SK-N-SH (cell line): ENCODE results near the gene SPINK6. TPM values are rescaled to one million over a fixed set of nuclear protein-coding genes. Genes with fewer than 3 reads are reported as not detected.

Source experiments
- CTCF ChIA-PET: fragments of 300-600, 350-600 bp; formaldehyde crosslinking; extraction: SDS; loops from one replicate; lab custom pipeline; 2021; lab: Yijun Ruan, JAX
- POLR2A ChIA-PET: fragments of 350-600 bp; sonication (Branson Sonifier 250); formaldehyde crosslinking; extraction: SDS; loops from one replicate; lab custom pipeline; 2020; ENCODE audit warnings: antibody characterized with exemption, inconsistent platforms; lab: Yijun Ruan, JAX
- DNase-seq: peaks from one replicate; pipeline ENCODE4 v3.0.0; 2012
- H2AFZ ChIP-seq: fragments of 200-600 bp; sonication (generic); 2 replicates; pipeline ENCODE4 v1.8.1; 2016; ENCODE audit warnings: antibody characterized with exemption, mild to moderate bottlenecking, low read depth
- H3F3A ChIP-seq: fragments of 200-600 bp; sonication (generic); replicated peaks from 2 replicates; pipeline ENCODE3; 2016; ENCODE audit warnings: antibody characterized with exemption, mild to moderate bottlenecking; ENCODE audit not compliant: insufficient read depth
- H3K27ac ChIP-seq, 2 experiments: fragments of 200-500 bp in 1 of 2; fragments of 200-600 bp in 1 of 2; sonication (Bioruptor generic) in 1 of 2; sonication (generic), shearing (Covaris generic) in 1 of 2; 2 replicates each; pipeline versions ENCODE4 v1.5.1 to v1.6.1; 2014 to 2016; ENCODE audit warnings: low read depth in 2 of 2, inconsistent platforms in 1 of 2, low read length in 1 of 2, mild to moderate bottlenecking in 1 of 2, mixed read lengths in 1 of 2
- H3K27me3 ChIP-seq: fragments of 200-600 bp; sonication (generic), shearing (Covaris generic); 2 replicates; pipeline ENCODE4 v1.6.1; 2016; ENCODE audit warnings: mixed run types; ENCODE audit not compliant: insufficient read depth
- H3K36me3 ChIP-seq, 2 experiments: fragments of 200-500 bp in 1 of 2; fragments of 200-600 bp in 1 of 2; sonication (Bioruptor generic) in 1 of 2; sonication (generic) in 1 of 2; replicated peaks in 1 of 2; 2 replicates each; pipeline versions ENCODE3 to v1.5.1; 2014 to 2016; ENCODE audit warnings: low read length in 1 of 2, mild to moderate bottlenecking in 1 of 2; ENCODE audit not compliant: insufficient read depth in 2 of 2, control insufficient read depth in 1 of 2
- H3K4me1 ChIP-seq, 2 experiments: fragments of 200-500 bp in 1 of 2; fragments of 200-600 bp in 1 of 2; sonication (Bioruptor generic) in 1 of 2; sonication (generic), shearing (Covaris generic) in 1 of 2; 2 replicates each; pipeline versions ENCODE4 v1.5.1 to v1.6.1; 2014 to 2016; ENCODE audit warnings: low read depth in 1 of 2, low read length in 1 of 2, mixed run types in 1 of 2; ENCODE audit not compliant: insufficient read depth in 2 of 2, control insufficient read depth in 1 of 2
- H3K4me2 ChIP-seq: fragments of 200-600 bp; sonication (generic), shearing (Covaris generic); 2 replicates; pipeline ENCODE4 v1.6.1; 2017; ENCODE audit warnings: mixed run types
- H3K4me3 ChIP-seq, 2 experiments: fragments of 200-500 bp in 1 of 2; fragments of 200-600 bp in 1 of 2; sonication (Bioruptor generic) in 1 of 2; sonication (generic), shearing (Covaris generic) in 1 of 2; 2 replicates each; pipeline versions ENCODE4 v1.5.1 to v1.8.1; 2014 to 2016; ENCODE audit warnings: low read depth in 2 of 2, inconsistent platforms in 1 of 2, low read length in 1 of 2, mild to moderate bottlenecking in 1 of 2, mixed read lengths in 1 of 2, moderate library complexity in 1 of 2
- H3K79me2 ChIP-seq: fragments of 200-600 bp; sonication (generic); 2 replicates; pipeline ENCODE4 v1.8.1; 2017; ENCODE audit warnings: mild to moderate bottlenecking; ENCODE audit not compliant: insufficient read depth
- H3K9ac ChIP-seq: fragments of 200-600 bp; sonication (generic); 2 replicates; pipeline ENCODE4 v1.6.1; 2017; ENCODE audit warnings: mixed run types
- H3K9me2 ChIP-seq: fragments of 200-600 bp; sonication (generic); 2 replicates; pipeline ENCODE4 v1.6.1; 2017; ENCODE audit warnings: mixed run types
- H3K9me3 ChIP-seq: fragments of 200-600 bp; sonication (generic); 2 replicates; pipeline ENCODE4 v1.6.1; 2017; ENCODE audit warnings: mixed run types, mild to moderate bottlenecking, moderate library complexity
- H4K20me1 ChIP-seq: fragments of 200-600 bp; sonication (generic); 2 replicates; pipeline ENCODE4 v1.6.1; 2017; ENCODE audit warnings: mild to moderate bottlenecking, mixed run types; ENCODE audit not compliant: insufficient read depth
- FOSL2 ChIP-seq: IDR thresholded peaks from 2 replicates; pipeline ENCODE4 v1.4.0; 2012; ENCODE audit warnings: low read depth, mild to moderate bottlenecking, moderate library complexity, borderline replicate concordance
- FOXJ3 ChIP-seq: sonication (generic); formaldehyde crosslinking; IDR thresholded peaks from 2 replicates; pipeline ENCODE4 v1.5.1; 2020; ENCODE audit warnings: mild to moderate bottlenecking, missing genetic modification reagents
- IRF3 ChIP-seq: fragments of 150-350 bp; IDR thresholded peaks from 2 replicates; pipeline ENCODE4 v1.6.1; 2016; ENCODE audit warnings: mild to moderate bottlenecking, low read depth, low read length
- MEF2A ChIP-seq: IDR thresholded peaks from 2 replicates; pipeline ENCODE4 v1.4.0; 2012; ENCODE audit warnings: low read depth, borderline replicate concordance
- NFIC ChIP-seq: IDR thresholded peaks from 2 replicates; pipeline ENCODE4 v1.4.0; 2012; ENCODE audit warnings: borderline replicate concordance
- RAD21 ChIP-seq: IDR thresholded peaks from 2 replicates; pipeline ENCODE4 v1.6.1; 2012; ENCODE audit warnings: mild to moderate bottlenecking, low read length
- RCOR1 ChIP-seq: fragments of 150-350 bp; IDR thresholded peaks from 2 replicates; pipeline ENCODE4 v1.6.1; 2017; ENCODE audit warnings: antibody characterized with exemption, low read length
- TCF12 ChIP-seq: IDR thresholded peaks from 2 replicates; pipeline ENCODE4 v1.4.0; 2012
- USF1 ChIP-seq: IDR thresholded peaks from 2 replicates; pipeline ENCODE4 v1.4.0; 2012; ENCODE audit warnings: low read depth, borderline replicate concordance
- USF2 ChIP-seq: fragments of 150-350 bp; IDR thresholded peaks from 2 replicates; pipeline ENCODE4 v1.6.1; 2017; ENCODE audit warnings: antibody characterized with exemption, low read length, low read depth, borderline replicate concordance
- WGBS: methylation state at CpG from one replicate; pipeline ENCODE4 v1.1.6; 2017; ENCODE audit warnings: low lambda C conversion rate; 5-methylcytosine and 5-hydroxymethylcytosine counted together
- polyA plus RNA-seq, 3 experiments: library from polyadenylated mRNA; depleted of rRNA; stranded (reverse); fragments of >200 nt; gene quantifications; 2 replicates each; pipeline ENCODE4 v1.2.3, GENCODE V29; 2012

SPINK6 gene
- polyA plus RNA-seq, 1 of the 3 experiments (the other 2 are of a cell fraction) = not detected

- TF ChIP-seq USF2 (no peak), TCF12 (no peak), NFIC (no peak), RAD21 (peak; percentile 91), FOSL2 (no peak), FOXJ3 (no peak)
Measured at GRCh38 chr5:148179234-148179824, 23.5 kb upstream of the SPINK6 start (continued).

GRCh38 chr5:148186248-148187003 lies 16.4 kb upstream of the SPINK6 start:
- TF ChIP-seq USF1 (no peak), RCOR1 (no peak), IRF3 (no peak)
- POLR2A ChIA-PET = no interaction called here
- H3K36me3 ChIP-seq = no peaks in the 10 kb centered on the region
- CTCF ChIA-PET = interaction anchor here (0.8 to 1.4 kb wide), 2 partner anchors 9 to 544 kb away, joined by 4 to 11 read pairs; no protein-coding TSS in a partner anchor
- no peak for DNase-seq
- WGBS = 37% methylated on average over 3 of the region's 3 CpGs
- H3K9ac ChIP-seq = no peak overlapping the region
- H3F3A ChIP-seq = no peaks in the 10 kb centered on the region
- no peaks in the 10 kb centered on the region for H4K20me1 ChIP-seq
- H3K27me3 ChIP-seq = no peaks in the 10 kb centered on the region
- H2AFZ ChIP-seq = no peak overlapping the region
- no peak overlapping the region for H3K4me3 ChIP-seq
- no peak overlapping the region for H3K4me2 ChIP-seq
- no peak overlapping the region for H3K27ac ChIP-seq
- no peaks in the 10 kb centered on the region for H3K9me3 ChIP-seq
- no peaks in the 10 kb centered on the region; the same call in 1 of the 2 replicates for H3K9me2 ChIP-seq
- H3K4me1 ChIP-seq = no peaks in the 10 kb centered on the region
- H3K79me2 ChIP-seq = no peaks in the 10 kb centered on the region

GRCh38 chr5:148191010-148191409 lies 11.8 kb upstream of the SPINK6 start:
- Histone ChIP-seq H4K20me1 (no peaks in the 10 kb centered on the region), H3K4me1 (no peaks in the 10 kb centered on the region), H3K27me3 (no peaks in the 10 kb centered on the region), H3K4me2 (no peak overlapping the region), H3K36me3 (no peaks in the 10 kb centered on the region), H3K79me2 (no peaks in the 10 kb centered on the region), H3K9me3 (no peaks in the 10 kb centered on the region), H3F3A (no peaks in the 10 kb centered on the region), H3K27ac (no peak overlapping the region), H2AFZ (no peak overlapping the region), H3K9me2 (no peaks in the 10 kb centered on the region; the same call in 1 of the 2 replicates), H3K9ac (no peak overlapping the region), H3K4me3 (no peak overlapping the region)
- no peak for TF ChIP-seq MEF2A
- no peak for TF ChIP-seq FOSL2
- TF ChIP-seq FOXJ3 = no peak
- ChIA-PET CTCF (interaction anchor here (0.7 to 4.3 kb wide), 5 partner anchors 8 to 540 kb away, joined by 3 to 16 read pairs (median 3); partner anchors contain the start of gene SPINK6), POLR2A (no interaction called here)
- DNase-seq = no peak
- WGBS = 5% methylated on average over 1 of the region's 1 CpG
